NCI-H2029 treated with DMSO at 0.1 percent for 48 hours (cell line): ENCODE measurements around the gene USP10.
A peak's percentile ranks its signal among the peaks of the same experiment; 100 is the strongest.

ENCODE experiments used
- DNase-seq: peaks from one replicate; lab custom pipeline; 2025; lab: John Stamatoyannopoulos, UW

USP10 gene

GRCh38 chr16:84774810-84775209 is 75.0 kb downstream of the USP10 start:
- no peak for DNase-seq

- no peak for DNase-seq
Measured at GRCh38 chr16:84775262-84775810, 75.5 kb downstream of the USP10 start.

GRCh38 chr16:84777435-84777834 is 77.6 kb downstream of the USP10 start:
- DNase-seq, result no peak

- no peak for DNase-seq
Measured at GRCh38 chr16:84778720-84779119, 78.9 kb downstream of the USP10 start.

- DNase-seq, result no peak
Measured at GRCh38 chr16:84780063-84780462, 80.3 kb downstream of the USP10 start.

- no peak for DNase-seq
Measured at GRCh38 chr16:84780544-84781376, 81.0 kb downstream of the USP10 start.

GRCh38 chr16:84782846-84783245 is 83.0 kb downstream of the USP10 start:
- no peak for DNase-seq

GRCh38 chr16:84785843-84786581 is 86.2 kb downstream of the USP10 start:
- DNase-seq, result peak; percentile 18

GRCh38 chr16:84786605-84787262 is 86.9 kb downstream of the USP10 start:
- DNase-seq, result no peak

GRCh38 chr16:84787263-84787622 is 87.4 kb downstream of the USP10 start:
- no peak for DNase-seq

GRCh38 chr16:84788920-84789391 is 89.2 kb downstream of the USP10 start:
- no peak for DNase-seq

GRCh38 chr16:84789431-84789830 is 89.6 kb downstream of the USP10 start:
- DNase-seq, result no peak

GRCh38 chr16:84790301-84790700 is 90.5 kb downstream of the USP10 start:
- no peak for DNase-seq

GRCh38 chr16:84791088-84791487 is 91.3 kb downstream of the USP10 start:
- DNase-seq, result no peak

- DNase-seq, result no peak
Measured at GRCh38 chr16:84791501-84791900, 91.7 kb downstream of the USP10 start.

- DNase-seq, result no peak
Measured at GRCh38 chr16:84794186-84794585, 94.4 kb downstream of the USP10 start.

- DNase-seq, result no peak
Measured at GRCh38 chr16:84794626-84795025, 94.8 kb downstream of the USP10 start.

- no peak for DNase-seq
Measured at GRCh38 chr16:84795329-84796053, 95.7 kb downstream of the USP10 start.

- no peak for DNase-seq
Measured at GRCh38 chr16:84800158-84800978, 100.6 kb downstream of the USP10 start.

GRCh38 chr16:84803146-84803545 is 103.3 kb downstream of the USP10 start:
- DNase-seq, result no peak

- DNase-seq, result no peak
Measured at GRCh38 chr16:84804326-84804725, 104.5 kb downstream of the USP10 start.
